WI38 (cell line): Measurements from ENCODE around the gene KLHL24.
"Not testable (repeated sequence)": the region's sequence is repeated elsewhere in the genome, so short reads cannot be mapped to it uniquely, and the experiment has no call there.

Source experiments
- H3K4me3 ChIP-seq: 2 replicates; pipeline ENCODE4 v1.5.1; 2011; ENCODE audit warnings: low read depth, mild to moderate bottlenecking, control low read depth, low read length
- TF ChIP-seq, protein P1 (sequence below): IDR thresholded peaks from 2 replicates; pipeline ENCODE4 v1.5.1; 2012; ENCODE audit warnings: low read depth, mild to moderate bottlenecking, control low read depth, low read length

KLHL24 gene

DNA sequence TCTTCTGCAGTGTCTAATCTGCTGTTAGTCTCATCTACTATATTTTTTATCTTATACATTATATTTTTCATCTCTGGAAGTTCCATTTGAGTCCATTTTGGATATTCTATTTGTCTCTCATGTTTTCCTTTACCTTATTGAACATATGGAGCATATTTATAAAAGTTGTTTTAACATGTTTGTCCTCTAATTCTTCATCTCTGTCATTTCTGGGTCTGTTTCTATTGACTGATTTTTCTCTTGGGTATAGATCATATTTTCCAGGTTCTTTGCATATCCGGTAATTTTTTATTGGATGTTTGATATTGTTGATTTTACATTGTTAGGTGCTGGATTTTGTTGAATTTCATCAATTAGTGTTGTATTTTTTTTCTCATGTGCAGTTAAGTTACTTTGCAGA lies 37.5 kb upstream of the KLHL24 start:
- TF ChIP-seq, protein P1, sequence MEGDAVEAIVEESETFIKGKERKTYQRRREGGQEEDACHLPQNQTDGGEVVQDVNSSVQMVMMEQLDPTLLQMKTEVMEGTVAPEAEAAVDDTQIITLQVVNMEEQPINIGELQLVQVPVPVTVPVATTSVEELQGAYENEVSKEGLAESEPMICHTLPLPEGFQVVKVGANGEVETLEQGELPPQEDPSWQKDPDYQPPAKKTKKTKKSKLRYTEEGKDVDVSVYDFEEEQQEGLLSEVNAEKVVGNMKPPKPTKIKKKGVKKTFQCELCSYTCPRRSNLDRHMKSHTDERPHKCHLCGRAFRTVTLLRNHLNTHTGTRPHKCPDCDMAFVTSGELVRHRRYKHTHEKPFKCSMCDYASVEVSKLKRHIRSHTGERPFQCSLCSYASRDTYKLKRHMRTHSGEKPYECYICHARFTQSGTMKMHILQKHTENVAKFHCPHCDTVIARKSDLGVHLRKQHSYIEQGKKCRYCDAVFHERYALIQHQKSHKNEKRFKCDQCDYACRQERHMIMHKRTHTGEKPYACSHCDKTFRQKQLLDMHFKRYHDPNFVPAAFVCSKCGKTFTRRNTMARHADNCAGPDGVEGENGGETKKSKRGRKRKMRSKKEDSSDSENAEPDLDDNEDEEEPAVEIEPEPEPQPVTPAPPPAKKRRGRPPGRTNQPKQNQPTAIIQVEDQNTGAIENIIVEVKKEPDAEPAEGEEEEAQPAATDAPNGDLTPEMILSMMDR: no peak
- H3K4me3 ChIP-seq: no peak overlapping the region

DNA sequence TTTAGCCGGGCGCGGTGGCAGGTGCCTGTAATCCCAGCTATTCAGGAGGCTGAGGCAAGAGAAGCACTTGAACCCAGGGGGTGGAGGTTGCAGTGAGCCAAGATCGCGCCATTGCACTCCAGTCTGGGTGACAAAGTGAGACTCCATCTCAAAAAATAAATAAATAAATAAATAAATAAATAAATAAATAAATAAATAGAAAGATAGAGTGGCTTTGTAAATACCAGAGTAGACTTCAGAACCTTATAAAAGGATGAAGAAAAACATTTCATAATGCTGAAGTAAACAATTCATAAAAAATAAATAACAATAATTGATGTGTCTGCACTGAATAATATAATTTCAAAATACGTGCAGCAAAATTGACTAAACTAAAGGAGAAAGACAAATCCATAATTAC lies 24.1 kb upstream of the KLHL24 start:
- not testable (repeated sequence) for H3K4me3 ChIP-seq

DNA sequence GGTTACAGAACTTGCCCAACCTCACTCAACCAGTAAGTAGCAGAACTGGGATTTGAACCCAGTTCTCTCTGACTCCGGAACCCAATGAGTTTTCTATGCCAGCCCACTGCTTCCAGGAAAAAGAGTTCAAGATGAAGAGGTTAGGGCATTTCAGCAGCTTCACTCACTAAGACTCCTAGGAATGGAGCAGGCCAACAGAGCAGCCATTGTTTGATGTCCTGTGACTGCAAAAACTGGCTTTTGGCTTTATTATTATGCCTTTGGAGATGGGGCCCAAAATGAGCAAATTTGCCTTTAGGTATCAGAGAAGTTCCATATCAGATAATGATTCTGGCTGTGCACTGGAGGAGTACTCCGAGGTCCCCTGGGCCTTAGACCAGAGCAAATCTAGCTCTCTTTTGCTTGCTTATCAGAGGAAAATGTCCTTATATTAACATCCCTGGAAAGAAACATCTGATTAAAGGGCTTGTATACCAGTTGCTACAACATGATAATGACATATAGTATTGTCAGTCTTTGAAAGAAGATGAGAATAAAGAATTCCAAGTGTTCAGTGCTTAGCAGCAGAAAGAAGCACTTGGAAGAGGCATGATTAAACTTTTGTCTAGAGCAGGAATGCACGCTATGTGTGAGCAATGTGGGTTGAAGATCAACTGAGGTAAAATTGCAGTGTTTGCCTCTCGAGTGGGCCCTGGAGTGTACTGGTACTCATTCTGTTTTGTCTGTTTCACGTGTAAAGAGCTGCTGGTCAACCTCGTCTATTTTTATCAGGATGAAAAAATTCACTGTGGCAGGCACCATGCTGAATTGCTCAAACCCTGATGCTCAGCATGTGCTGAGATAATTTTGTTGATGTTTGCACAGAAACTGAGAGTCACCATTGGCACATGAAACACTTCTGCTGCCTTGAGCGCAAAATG lies 21.8 kb upstream of the KLHL24 start:
- no peak overlapping the region for H3K4me3 ChIP-seq
- TF ChIP-seq, protein P1: no peak

DNA sequence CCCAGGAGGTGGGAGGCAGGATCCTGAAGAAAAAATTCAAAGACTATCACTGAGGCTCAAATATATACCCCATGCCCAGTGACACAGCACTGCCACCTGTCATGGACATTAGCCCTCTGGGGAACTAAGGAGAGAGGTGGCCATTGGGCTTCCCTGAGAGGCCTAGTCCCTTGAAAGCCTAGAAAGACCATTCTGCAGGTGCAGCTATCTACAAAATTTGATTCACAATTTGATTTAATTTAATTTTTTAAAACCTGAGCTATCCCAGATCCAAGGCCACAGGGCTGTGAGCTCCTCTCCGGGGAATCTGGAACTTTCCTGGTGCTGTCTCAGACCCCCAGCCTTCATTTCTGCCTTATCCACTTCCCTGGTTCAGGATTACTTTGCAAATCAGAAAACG lies 16.9 kb upstream of the KLHL24 start:
- H3K4me3 ChIP-seq: no peak overlapping the region
- TF ChIP-seq, protein P1: no peak

DNA sequence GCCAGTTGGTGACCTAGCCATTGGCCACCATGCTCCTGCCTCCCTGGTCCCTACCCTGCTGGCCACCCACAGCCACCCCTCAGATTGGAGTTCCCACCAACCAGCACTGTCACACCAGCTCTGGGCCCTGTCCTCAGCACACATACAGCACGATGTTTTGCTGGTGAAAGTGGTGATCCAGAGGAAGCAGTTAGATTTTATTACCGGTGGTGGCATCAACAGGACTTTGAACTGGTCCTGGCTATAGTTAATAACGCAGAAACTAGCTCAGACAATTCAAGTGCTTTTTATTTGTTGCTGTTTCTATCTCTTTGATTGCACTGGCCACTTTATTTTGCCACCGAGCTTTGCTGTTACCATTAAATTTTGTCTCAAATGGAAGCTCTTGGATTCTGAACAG lies 16.4 kb upstream of the KLHL24 start:
- TF ChIP-seq, protein P1: no peak

DNA sequence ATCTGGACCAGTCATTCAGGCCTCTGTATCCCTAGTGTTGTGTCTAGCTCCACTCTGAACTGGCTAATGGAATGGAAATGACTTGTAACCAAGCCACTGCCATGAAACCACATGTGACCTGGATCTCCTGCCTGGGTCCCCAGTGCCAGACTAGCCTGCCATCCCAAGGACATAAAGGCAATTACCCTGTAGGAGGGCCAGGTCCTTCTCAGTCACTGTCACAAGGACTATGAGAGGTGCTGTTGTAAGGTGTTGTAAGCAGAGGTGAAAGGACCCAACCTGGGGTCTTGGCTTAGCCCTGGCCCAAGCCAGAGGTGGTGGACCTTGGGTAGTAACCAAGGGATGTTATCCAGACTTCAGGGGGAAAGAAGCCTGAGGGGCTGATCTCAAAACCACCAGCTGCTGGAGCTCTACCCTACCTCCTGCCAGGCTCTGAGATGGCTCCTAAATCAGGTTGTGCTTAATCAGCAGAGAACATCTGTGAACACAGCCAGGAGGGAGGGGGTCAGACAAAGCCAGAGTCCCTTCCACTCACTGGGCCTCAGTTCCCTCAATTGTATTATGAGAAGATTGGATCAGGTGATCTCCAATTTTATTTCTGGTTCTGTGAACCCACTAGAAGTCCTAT lies 15.7 kb upstream of the KLHL24 start:
- TF ChIP-seq, protein P1: no peak
- no peak overlapping the region for H3K4me3 ChIP-seq

More for the DNA sequence above, 16.4 kb upstream of the KLHL24 start:
- no peak overlapping the region for H3K4me3 ChIP-seq

DNA sequence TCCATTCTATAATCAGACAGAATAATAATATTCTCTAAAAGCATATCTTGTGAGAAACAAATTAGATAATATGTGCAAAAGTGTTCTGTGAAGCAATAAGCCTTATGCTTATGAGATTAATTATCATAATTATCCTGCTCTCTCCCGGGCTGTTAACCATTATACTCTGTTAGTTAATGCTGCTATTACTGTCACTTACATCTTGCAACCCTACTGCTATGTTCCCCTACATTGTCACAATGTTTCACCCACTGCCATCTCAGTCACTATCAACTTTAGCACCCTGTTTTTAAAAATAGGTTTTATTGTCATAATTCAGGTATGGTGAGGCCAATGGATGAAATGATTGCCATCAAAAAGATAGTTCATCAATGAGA lies 15.2 kb upstream of the KLHL24 start:
- TF ChIP-seq, protein P1: no peak
- H3K4me3 ChIP-seq: no peak overlapping the region

DNA sequence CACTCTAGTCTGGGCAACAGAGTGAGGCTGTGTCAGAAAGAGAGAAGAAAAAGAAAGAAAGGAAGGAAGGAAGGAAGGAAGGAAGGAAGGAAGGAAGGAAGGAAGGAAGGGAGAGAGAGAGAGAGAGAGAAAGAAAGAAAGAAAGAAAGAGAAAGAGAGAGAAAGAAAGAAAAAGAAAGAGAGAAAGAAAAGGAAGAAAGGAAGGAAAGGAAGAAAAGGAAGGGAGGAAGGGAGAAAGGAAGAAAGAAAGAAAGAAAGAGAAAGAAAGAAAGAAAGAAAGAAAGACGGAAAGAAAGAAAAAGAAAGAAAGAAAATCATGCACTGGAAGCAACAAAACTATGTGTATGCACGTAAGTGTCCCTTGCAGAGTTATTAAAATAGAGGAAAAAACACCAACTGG lies 12.9 kb upstream of the KLHL24 start:
- not testable (repeated sequence) for H3K4me3 ChIP-seq
